Left forelimb (tissue), 1 donor: Measurements from ENCODE around the gene TRIM67.
"Not testable (repeated sequence)": the region's sequence is repeated elsewhere in the genome, so short reads cannot be mapped to it uniquely, and the experiment has no call there.

Experiments
- DNase-seq: peaks from one replicate; pipeline ENCODE4 v3.0.0-alpha.2; 2018; ENCODE audit warnings: low spot score

Gene TRIM67

DNA sequence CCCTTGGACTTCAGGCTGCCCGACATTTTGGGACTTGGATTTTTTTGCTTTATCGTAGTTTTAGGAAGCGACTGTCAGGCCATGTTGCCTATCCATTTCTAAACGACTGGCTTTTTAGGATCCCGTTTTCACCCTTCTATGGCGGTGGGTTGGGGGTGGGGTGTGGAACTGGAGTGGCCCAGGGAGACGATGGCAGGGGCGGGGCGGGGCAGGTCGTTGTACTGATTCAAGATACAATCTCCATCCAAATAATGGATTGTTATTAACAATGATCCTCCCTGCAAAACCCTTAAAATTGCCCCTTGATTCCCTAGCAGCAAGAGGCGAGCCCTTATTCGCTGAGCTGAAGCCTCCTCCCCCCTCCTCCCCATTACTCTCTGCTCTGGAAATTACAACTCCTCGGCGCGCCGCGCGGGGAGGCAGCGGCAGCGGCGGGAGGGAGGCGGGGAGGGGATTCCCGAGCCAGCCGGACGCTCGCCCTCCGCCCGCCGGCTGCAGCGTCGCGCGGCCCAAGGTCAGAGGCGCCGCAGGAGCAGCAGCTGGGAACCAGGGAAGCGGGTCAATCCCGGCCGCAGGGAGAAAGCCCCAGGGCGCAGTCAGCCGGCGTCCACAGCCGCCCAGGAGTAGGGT, at the start of gene TRIM67:
TRIM67 (plus strand) TSS at position 392 of the 630 bp plus-strand sequence. CDS start 912 bp downstream, outside the sequence.
- no peak for DNase-seq

DNA sequence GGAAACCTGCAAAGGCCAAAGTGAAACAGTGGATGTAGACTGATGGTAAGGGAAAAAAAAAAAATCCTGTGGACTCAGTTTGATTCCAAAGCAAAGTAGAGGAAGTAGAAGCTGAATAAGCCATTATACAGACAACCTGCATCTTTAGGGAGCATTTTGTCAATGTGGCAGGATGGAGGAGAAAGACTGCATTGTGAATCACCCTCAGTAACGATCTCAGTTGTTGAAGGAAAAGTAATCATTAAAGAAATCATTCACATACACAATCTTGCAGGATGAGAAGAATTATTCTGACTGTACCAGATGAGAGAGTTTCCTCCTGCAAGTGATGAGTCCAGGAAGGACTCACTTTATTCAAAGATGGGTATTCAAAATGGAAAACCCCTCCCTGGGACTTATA, 45.1 kb upstream of the TRIM67 start:
- DNase-seq = no peak

DNA sequence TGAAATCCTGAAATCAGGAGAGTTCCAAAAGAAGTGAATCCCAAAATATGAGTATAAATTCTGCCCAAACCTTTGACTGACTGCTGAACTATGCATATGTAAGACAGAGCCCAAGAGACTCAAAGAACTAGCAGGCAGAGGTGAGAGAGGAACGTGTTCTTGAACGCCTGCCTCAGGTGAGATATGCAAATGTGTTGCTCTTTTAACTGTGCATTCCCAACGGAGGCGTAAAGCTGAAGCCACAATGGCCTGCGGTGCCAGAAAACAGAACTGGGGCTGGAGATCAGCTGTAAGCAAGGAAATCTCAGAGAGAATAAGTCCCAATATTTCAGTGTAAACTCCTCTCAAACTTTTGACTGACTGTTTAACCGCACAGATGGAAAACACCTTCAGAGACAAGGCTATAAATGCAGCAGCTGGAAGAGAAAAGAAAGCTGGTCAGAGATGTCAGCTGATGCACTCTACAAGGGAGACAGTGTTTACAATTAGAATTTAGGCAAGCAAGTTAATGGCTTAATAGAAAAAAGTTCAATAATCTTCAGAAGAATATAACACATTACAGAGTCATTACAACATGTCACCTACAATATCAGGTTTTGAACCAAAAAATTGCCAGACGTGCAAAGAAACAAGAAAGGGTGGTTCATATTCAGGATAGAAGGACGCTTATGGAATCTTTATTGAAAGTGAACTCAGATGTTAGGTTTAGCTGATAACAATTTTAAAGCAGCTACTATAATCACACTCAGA, 43.0 kb upstream of the TRIM67 start:
- no peak for DNase-seq

DNA sequence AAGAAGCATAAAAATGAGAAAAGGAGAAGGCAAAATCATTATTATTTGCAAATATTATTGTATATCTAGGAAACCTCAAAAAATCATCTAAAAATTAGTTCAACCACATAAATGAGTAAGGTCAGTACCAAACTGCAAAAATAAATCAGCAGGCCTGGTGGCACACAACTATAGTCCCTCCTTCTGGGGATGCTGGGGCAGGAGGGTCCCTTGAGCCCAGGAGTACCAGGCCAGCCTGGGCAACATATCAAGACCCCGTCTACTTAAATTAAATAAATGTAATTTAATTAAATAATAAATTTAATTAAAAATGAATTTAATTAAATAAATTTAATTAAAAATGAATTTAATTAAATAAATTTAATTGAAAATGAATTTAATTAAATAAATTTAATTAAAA, 40.3 kb upstream of the TRIM67 start:
- DNase-seq = no peak

DNA sequence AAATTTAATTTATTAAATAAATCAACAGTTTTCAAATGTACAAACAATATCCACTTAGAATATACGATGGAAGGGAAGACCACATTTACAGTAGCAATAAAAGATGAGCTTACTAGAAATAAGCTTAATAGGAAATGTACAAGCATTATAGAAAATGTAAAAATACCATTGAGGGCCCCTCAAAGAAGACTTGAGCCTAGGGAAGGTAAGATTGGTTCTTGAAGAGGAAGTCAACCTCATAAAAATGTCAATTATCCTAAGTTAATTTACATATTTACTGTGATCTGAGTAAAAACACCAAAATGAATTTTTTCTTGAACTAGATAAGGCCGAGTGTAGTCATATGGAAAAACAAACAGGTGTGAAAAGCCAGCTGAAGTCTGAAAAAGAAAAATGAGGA, 39.7 kb upstream of the TRIM67 start:
- DNase-seq = no peak

DNA sequence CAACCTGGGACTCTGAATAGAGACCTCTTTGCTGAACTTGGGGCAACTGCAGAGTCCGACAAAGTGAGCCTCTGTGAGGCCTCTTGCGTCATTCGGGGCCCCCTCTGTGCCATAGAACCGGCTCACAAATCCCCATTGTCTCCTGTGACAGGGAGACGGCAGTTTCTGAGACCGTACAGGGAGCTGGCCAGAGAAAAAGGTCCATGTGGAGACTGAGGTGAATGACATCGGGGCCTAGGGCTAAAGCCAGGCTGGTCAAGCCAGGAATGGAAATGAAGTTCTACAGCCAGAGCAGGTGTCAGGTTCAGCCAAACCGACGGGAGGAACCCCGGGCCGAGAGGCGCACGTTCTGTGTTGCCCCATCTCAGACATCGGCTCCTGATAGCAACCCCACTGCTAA, 37.1 kb upstream of the TRIM67 start:
- no peak for DNase-seq

DNA sequence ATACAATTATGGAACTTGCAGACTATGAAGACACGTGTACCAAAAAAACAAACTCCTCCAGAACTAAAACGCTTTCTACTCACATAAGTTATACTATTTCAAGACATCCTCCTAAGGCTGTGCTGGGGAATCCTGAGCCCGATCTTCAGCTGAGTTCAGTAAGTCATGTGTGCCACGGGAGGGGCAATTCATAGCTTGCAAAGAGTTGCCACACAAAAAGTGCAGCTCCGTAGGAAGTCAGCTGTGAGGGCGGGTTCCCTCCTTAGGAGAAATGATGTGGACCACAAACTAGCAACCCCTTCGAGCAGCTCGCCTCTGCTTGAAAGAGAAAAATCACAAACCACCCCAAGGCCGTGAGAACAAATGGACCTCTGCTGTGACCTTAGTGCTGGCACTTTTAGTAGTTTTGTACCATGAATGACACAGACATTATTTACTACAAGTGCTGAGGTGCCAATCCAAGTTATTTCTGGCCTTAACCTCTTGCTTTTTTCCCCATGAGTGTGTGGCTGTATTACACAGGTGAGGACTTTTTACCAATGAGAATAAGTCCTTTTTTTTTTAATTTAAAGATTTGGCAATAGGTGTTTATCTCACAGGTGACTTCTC, 35.8 kb upstream of the TRIM67 start:
- DNase-seq = no peak

DNA sequence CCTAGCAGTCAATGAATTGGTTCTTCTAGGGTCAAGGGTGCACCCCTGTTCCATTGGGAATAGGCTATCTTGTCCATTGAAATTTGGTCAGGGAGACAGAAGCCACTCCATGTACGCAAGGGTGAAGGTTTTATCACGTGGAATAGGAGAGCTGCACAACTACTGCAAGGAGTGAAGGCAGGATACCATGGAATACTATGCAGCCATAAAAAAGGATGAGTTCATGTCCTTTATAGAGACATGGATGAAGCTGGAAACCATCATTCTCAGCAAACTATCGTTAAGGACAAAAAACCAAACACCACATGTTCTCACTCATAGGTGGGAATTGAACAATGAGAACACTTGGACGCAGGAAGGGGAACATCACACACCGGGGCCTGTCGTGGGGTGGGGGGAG, 34.8 kb upstream of the TRIM67 start:
- not testable (repeated sequence) for DNase-seq

DNA sequence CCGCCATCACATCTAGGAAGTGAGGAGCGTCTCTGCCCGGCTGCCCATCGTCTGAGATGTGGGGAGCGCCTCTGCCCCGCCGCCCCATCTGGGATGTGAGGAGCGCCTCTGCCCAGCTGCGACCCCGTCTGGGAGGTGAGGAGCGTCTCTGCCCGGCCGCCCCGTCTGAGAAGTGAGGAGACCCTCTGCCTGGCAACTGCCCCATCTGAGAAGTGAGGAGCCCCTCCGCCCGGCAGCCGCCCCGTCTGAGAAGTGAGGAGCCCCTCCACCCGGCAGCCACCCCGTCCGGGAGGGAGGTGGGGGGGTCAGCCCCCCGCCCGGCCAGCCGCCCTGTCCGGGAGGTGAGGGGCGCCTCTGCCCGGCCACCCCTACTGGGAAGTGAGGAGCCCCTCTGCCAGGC, 33.4 kb upstream of the TRIM67 start:
- not testable (repeated sequence) for DNase-seq

DNA sequence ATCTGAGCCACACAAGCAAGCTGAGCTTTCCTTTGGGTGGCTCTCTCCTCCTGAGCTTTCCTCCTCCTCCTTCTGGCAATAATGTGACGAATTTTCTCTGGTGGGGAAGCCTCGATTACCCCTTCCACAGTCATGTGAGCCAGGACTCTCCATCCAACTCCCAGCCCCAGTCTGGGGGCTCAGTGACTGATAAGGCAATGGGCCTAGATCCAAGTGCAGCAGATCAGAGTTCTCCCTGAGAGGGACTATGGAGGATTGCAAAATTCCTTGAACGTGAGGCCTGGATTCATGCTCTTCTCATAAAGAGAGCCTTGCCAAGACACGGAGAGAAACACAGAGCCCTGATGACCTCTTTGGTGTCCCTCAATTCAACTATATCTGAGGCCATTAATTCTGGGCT, 31.3 kb upstream of the TRIM67 start:
- no peak for DNase-seq

DNA sequence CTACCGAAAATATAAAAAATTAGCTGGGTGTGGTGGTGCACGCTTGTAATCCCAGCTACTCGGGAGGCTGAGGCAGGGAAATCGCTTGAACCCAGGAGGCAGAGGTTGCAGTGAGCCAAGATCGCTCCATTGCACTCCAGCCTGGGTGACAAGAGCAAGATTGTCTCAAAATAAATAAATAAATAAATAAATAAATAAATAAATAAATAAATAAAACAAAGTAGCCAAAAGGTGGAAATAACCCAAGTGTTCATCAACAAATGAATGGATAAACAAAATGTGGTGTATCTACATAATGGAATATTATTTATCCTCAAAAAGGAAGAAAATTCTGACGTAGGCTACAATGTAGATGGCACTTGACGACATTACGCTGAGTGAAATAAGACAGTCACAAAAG, 29.3 kb upstream of the TRIM67 start:
- not testable (repeated sequence) for DNase-seq

DNA sequence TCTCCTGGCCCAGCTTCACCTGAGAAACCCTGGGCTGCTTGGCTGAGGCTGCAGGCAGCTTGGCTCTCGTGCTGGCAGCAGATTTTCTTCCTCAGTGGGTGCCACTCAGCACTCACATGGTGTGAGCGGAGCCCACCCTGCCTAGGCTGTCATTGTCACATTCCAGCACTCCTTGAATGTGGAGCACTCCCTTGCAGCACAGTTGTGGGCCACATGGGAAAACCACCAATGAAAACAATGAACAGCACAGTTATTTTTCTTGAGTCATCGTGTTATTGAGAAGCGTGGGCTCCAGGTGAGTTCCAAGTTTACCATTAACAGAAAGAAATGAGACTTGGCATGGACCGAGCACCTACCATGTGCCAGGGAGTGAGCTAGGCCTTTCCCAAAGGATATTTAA, 27.2 kb upstream of the TRIM67 start:
- no peak for DNase-seq

DNA sequence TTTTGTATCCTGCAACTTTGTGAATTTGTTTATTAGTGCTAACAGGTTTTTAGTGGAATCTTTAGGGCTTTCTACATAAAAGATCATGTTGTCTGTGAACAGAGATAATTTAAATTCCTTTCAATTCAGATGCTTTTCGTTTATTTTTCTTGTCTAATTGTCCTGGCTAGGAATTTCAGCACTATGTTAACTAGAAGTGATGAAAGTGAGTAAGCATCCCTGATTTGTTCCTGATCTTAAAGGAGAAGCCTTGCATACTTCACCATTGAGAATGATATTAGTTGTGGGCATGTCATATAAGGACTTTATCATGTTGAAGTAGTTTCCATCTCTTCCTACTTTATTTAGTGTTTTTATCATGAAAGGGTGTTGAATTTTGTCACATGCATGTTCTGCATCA, 23.6 kb upstream of the TRIM67 start:
- no peak for DNase-seq

DNA sequence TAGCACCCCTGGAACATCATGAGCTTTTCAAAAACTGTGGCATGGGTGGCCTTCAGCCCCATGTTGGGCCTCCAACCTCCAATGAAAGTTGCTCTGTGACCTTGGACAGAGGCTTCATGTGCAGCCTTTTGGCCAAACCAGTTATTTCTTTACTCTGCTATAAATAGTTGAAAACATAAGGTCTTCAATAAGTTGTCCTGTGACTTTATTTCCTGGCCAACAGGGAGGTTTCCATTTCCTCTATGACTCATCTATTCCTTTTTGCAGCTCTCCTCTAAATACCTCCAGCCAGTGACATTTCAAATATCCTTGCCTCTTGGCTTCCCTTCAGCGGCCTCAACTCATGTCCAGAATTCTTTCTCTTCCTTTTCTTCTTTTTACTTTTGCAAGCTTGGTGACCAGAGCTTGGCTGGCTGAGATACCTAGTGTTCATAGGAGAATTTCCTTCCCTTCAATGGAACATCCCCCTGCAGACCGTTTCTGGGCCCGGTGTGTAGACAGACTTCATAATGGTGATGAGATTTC, 22.7 kb upstream of the TRIM67 start:
- DNase-seq = no peak

DNA sequence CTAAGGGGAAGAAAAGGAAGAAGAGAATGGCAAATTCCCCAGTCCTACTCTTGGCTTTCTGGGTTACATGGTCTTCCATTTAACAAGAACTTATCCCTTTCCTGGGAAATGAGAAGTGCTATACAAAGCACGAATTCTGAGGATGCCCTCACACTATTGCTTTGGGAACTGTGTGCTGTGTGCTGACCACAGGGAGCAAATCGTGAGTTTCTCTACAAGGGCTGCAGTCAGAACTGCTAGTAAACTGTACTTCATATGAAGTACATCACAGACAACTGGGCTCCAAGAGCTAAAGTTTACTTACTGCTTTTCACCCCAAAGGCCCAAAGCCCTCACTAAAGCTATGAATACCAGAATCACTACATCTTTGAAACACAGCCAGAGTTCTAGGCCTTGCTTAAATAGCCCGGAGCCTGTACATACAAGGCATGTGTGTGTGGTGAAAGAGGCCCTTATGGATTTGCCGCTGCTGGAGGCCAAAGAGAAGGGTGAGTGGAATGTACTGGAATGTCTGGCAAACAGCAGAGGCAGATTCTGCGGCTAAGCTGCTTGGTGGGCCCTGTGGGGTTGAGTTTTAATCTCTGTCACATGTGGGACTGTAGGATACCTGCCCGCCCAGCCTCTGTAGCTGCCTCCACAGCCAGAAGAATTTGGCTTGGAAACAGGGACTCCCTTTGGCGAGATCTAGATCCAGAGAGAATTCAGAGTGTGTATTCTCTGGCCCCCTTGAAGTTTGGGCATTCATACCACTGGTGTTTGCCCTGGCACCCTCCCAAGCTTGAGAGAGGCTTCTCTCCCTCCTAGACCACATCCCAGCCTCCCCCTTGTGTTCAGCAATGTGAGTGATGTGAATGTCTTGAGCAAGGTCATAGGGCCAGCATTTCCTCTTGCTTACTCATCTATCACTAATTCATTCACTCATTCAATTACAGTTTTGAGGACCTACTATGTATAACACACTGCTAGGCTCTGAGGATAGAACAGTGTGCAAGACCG, 21.9 kb upstream of the TRIM67 start:
- no peak for DNase-seq

DNA sequence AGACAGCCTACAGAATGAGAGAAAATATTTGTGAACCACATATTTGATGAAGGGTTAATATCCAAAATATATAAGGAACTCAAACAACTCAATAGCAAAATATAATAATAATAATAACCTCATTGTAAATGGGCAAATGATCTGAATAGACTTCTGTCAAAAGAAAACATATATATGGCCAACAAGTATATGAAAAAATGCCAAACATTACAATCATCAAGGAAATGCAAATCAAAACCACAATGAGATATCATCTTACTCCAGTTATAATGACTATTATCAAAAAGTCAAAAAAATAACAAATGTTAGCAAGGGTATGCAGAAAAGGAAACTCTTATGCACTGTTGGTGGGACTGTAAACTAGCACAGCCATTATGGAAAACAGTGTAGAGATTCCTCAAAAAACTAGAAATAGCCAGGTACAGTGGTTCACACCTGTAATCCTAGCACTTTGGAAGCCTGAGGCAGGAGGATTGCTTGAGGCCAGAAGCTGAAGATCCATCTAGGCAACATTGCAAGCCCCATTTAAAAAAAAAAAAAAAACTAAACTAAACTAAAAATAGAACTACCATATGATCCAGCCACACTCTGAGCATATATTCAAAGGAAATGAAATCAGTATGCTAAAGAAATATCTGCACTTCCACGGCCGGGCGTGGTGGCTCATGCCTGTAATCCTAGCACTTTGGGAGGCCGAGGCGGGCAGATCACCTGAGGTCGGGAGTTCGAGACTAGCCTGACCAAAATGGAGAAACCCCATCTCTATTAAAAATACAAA, 17.3 kb upstream of the TRIM67 start:
- no peak for DNase-seq

DNA sequence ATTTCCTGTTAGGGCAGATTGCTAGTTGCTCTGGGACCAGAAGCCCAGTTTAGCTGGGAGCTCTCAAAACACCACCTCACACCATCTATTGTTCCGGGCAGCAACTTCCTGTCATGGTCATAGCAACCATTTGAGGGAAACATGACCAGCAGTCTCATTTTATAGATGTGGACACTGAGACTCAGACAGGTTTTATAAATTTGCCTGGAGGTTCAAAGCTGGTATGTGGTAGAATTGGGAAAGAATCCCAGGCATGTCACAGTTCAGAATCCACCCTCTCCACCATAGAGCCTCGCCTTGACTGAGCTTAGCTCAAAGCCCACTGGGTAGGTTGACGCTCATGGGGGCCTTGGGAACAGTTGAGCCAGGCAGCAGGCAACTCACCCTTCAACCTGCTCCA, 14.0 kb upstream of the TRIM67 start:
- no peak for DNase-seq

DNA sequence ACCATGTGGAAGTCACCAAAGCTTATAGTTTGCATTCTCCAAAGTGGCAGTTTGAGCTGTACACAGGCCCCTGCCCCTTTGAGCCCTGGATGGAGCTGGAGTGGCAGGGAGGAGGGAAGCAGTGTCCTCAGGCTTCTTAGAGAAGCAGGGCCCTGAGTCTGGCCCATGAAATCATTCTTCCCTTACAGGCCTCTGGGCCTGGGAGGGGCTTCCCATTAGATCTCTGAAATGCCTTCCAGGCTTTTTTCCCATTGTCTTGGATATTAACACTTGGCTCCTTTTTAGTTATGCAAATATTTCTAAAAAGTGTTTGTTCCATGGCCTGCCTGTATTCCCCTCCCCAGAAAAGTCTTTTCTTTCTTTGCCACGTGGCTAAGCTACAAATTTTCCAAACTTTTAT, 10.0 kb upstream of the TRIM67 start:
- DNase-seq = no peak

DNA sequence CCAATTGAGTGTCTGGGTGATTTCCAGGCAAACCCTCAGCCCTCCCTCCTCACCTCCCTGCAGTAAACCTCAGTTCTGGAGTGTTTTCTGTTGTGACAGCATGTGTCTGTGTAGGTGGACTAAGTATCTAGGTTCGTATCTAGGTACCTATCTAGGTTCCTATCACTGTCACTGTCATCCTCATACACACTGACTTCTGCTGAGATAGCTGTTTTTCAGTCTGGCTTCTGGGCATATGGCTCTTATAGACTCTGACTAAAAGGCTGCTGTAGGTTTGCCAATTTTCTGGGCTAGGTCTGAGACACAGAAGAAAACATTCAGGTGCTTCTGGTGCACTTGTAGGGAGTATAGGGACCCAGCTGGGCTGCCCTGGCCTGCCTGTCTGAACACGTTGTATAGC, 8.1 kb upstream of the TRIM67 start:
- DNase-seq = no peak

DNA sequence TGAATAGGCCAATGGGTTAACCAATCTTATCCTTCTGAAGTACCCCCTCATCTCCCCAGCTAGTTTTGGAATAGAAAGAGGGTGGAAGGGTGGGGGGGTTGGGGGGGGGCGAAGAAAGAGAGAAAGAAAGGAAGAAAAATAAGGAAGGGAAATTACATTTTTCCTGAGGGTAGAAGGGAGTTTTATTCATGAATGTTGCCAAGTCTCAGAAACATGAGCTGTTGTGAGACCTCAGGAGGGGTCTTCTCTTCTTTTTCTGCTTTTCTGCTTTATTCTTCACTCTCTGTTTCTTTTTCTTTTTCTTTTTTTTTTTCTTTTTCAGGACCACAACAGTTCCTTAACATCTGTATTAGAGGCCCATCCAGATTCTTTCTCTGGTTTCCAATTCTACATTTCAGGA, 6.0 kb upstream of the TRIM67 start:
- no peak for DNase-seq

DNA sequence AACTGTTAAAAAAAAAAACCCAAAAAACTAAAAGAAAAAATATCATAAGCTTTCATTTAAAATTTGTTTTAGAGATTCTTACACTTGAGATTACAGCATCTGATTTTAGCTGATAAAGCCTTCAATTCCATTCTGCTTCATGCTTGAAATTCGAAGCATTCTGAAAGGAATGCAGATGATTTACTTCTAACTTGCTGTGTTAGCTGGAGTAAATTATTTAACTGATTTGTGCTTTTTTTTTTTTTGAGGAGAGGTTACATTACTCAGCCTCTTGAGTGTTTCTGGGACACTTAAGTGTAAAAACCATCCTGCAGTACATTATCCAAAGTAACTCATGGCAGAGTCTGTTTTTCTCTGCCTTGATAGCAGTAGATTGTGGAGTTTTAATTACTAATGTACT, 4.5 kb upstream of the TRIM67 start:
- DNase-seq = no peak
